HG02678 (cell line): ENCODE measurements around the gene ZMYM2.

Experiments used
- ATAC-seq: cut with Tn5 transposase; IDR thresholded peaks from one replicate; pipeline ENCODE4 v1.9.1; 2021; ENCODE audit warnings: mild to moderate bottlenecking, moderate library complexity; ENCODE audit not compliant: unreplicated experiment

The ZMYM2 gene

GRCh38 chr13:20043207-20043925 lies 84.8 kb downstream of the ZMYM2 start:
- no peak for ATAC-seq

GRCh38 chr13:20044086-20044485 lies 85.6 kb downstream of the ZMYM2 start:
- ATAC-seq: no peak

GRCh38 chr13:20045950-20046548 lies 87.5 kb downstream of the ZMYM2 start:
- ATAC-seq: no peak

- ATAC-seq: no peak
Measured at GRCh38 chr13:20049558-20050473, 91.3 kb downstream of the ZMYM2 start.

GRCh38 chr13:20051366-20051765 lies 92.8 kb downstream of the ZMYM2 start:
- ATAC-seq: no peak

DNA sequence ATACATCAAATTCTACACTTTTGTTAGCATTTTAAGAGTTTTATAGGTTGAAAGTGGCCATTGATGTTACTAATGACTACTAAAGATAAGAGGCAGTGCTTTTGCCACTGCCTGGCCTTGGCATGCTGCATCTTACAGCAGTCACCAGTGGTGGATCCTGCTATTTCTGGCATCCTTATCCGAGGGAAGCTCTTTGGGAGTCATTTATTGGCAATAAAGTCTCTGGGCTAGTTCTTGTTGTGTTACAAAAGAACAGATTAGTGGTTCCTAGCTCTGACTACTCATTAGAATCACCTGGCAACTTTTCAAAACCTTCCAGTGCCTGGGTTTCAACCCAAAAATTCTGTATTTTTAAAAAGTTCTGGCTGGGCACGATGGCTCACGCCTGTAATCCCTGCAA lies 94.5 kb downstream of the ZMYM2 start:
- no peak for ATAC-seq

DNA sequence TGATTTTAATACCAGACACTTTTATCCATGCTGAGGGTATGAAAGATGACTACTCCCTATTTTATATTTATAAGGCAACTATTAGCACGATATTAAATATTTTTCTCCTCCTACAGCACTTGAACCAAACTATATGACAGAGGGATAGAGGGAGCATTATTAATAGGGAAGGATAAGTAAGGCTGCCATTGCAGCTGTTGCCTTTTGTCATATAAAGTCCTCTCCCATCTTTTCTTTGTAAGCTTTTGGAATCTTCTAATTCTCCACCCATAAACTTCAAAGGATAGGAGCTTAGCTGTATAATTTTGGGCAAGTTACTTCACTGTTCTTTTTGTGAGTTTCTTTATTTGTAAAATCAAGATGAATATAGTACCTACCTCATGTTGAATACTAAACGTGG lies 95.4 kb downstream of the ZMYM2 start:
- ATAC-seq: no peak

GRCh38 chr13:20054586-20054985 lies 96.1 kb downstream of the ZMYM2 start:
- ATAC-seq: no peak

- ATAC-seq: no peak
Measured at GRCh38 chr13:20057214-20057613, 98.7 kb downstream of the ZMYM2 start.

DNA sequence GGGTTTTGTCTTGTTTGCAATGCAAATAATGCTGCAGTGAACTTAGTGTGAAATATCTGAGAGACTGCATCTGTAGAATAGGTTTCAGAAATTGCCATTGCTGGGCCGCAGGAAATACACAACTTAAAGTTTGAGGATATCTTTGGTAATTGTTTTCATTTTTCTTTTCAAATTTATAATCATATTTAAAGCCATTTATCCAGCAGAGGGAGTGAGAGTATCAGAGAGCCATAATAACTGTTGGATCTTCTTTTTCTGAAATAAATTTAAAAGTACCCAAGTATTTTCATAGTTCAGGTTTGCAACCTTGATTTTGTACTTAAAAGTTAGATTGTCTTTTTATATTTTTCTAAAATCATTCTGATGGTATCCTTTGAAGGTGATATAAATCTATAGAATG lies 99.4 kb downstream of the ZMYM2 start:
- ATAC-seq: no peak

GRCh38 chr13:20058476-20058875 lies 99.9 kb downstream of the ZMYM2 start:
- no peak for ATAC-seq

GRCh38 chr13:20064128-20064527 lies 105.6 kb downstream of the ZMYM2 start:
- ATAC-seq: no peak

- ATAC-seq: no peak
Measured at GRCh38 chr13:20065516-20065915, 107.0 kb downstream of the ZMYM2 start.

GRCh38 chr13:20069956-20070355 lies 111.4 kb downstream of the ZMYM2 start:
- no peak for ATAC-seq

DNA sequence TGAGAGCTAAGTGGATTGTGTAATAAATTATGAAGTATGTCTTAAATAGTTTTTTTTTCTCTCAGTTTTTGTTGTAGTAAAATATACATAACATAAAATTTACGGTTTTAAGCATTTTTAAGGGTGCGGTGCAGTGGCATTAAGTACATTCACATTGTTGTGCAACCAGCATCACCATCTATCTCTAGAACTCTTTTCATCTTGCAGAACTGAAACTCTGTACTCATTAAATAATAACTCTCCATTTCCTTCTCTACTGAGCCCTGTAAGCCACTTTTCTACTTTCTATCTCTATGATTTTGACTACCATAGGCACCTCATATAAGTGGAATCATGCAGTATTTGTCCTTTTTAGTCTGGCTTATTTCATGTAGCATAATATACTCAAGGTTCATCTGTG lies 115.2 kb downstream of the ZMYM2 start:
- ATAC-seq: peak; percentile 92

GRCh38 chr13:20074966-20075365 lies 116.4 kb downstream of the ZMYM2 start:
- no peak for ATAC-seq

GRCh38 chr13:20077086-20077485 lies 118.6 kb downstream of the ZMYM2 start:
- ATAC-seq: no peak

- no peak for ATAC-seq
Measured at GRCh38 chr13:20080377-20081164, 122.0 kb downstream of the ZMYM2 start.

DNA sequence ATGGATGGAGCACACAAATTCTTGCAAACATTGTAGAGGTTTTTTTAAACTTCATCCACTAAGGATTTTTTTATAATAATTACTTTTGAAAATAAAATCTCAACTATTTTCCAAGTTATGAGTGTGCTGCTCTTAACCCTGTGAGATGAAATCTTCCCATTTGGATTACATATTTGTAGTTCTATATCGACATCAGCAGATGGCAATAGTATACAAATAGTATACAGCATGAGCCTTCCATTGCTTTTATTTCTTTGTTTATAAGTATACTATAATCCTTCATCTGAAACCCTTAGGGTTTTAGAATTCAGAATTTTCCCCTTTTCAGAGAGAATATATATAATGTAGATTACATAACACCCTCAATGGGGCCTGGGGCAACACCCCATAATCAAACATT lies 131.8 kb downstream of the ZMYM2 start:
- ATAC-seq: no peak

DNA sequence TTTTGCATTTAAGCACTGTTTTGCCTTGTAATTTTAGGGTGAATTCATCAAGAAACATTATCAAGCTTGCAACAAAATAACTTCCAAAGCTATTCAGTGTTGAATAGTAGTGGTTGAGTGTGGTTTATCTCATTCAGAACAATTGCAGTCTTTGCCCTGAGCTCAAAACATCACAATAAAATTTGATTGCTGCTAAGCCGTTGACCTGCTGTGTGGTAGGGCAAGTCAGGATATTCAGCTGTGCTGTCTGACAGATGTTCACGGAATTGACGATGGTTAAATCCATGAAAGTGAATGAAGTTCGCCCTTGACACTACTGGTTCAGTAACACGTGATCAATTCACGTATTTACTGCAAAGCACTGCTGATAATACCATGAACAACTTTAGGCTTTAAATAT lies 135.4 kb downstream of the ZMYM2 start:
- no peak for ATAC-seq

DNA sequence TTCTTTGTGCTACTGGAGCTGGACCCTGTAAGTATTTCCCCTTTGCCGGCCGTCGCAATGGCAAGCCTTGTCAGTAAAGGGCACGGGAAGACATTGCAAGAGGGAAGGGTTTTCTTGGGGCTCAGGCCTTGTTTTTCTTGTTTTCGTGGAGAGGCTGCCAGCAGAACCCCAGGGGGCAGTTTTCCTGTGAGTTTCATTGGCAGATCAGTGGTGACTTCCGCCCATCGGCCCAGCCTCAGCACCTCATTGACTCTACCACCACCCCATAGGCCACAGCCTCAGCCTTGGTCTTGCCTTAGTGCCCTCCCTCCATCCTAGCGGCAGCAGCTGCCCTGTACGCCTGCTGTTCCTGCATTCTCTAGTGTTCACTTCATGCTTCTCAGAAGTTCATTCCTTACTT lies 140.8 kb downstream of the ZMYM2 start:
- no peak for ATAC-seq
